ENCODE results near the gene KRTAP1-5. TPM values are rescaled to one million over a fixed set of nuclear protein-coding genes. Genes with fewer than 3 reads are reported as not detected.

Gene KRTAP1-5
- total RNA-seq, 4 donors from 2014 or later, result not detected

DNA sequence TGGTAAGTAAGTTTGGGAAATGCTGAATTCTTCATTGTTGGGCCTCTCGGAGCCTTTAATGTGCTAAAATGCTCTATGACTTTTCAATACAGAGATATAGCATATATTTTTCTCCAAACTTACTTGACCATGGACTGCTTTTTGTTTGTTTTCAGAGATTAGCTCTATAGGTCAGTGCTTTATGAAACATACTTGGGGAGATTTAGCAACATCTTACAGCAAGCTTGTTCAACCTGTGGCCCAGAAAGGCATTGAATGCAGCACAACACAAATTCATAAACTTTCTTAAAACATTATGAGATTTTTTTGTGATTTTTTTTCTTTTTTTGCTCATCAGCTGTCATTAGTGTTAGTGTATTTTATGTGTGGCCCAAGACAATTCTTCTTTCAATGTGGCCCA lies 17.1 kb downstream of the KRTAP1-5 start:
- Histone ChIP-seq H3K9me3 (no peaks in the 10 kb centered on the region), H3K4me3 (no peak overlapping the region), H3K36me3 (no peaks in the 10 kb centered on the region), H3K4me1 (peaks cover 0 to 16% (median 0%) of the 10 kb centered on the region in 3 donors), H3K27ac (no peak overlapping the region), H3K27me3 (peaks cover 0 to 4% (median 0%) of the 10 kb centered on the region in 4 donors)
- intact Hi-C loops (cut with DNase I), result no loop called here
- WGBS, 2 donors, result 76 to 95% methylated on average over 1 of the region's 1 CpG
- no peak for TF ChIP-seq POLR2A (IDR thresholded peaks at IDR 0.05)
- TF ChIP-seq, protein P1, sequence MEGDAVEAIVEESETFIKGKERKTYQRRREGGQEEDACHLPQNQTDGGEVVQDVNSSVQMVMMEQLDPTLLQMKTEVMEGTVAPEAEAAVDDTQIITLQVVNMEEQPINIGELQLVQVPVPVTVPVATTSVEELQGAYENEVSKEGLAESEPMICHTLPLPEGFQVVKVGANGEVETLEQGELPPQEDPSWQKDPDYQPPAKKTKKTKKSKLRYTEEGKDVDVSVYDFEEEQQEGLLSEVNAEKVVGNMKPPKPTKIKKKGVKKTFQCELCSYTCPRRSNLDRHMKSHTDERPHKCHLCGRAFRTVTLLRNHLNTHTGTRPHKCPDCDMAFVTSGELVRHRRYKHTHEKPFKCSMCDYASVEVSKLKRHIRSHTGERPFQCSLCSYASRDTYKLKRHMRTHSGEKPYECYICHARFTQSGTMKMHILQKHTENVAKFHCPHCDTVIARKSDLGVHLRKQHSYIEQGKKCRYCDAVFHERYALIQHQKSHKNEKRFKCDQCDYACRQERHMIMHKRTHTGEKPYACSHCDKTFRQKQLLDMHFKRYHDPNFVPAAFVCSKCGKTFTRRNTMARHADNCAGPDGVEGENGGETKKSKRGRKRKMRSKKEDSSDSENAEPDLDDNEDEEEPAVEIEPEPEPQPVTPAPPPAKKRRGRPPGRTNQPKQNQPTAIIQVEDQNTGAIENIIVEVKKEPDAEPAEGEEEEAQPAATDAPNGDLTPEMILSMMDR (IDR thresholded peaks at IDR 0.05), result no peak
- no peak for DNase-seq

- Histone ChIP-seq H3K9me3 (no peaks in the 10 kb centered on the region), H3K4me1 (peaks cover 0 to 16% (median 0%) of the 10 kb centered on the region in 3 donors), H3K27me3 (no peaks in the 10 kb centered on the region), H3K36me3 (no peaks in the 10 kb centered on the region), H3K27ac (no peak overlapping the region), H3K4me3 (no peak overlapping the region)
- intact Hi-C loops (cut with DNase I), result no loop called here
- TF ChIP-seq POLR2A (IDR thresholded peaks at IDR 0.05), result no peak
- TF ChIP-seq, protein P1 (IDR thresholded peaks at IDR 0.05), result no peak
- WGBS, 2 donors, result 31 to 36% methylated on average over 4 of the region's 4 CpGs
- DNase-seq, result no peak
Measured at GRCh38 chr17:41009301-41009760, 17.7 kb downstream of the KRTAP1-5 start.

- Histone ChIP-seq H3K27ac (no peak within 1 kb of the TSS), H3K27me3 (no peaks in the 10 kb centered on the region), H3K4me3 (no peak within 1 kb of the TSS), H3K9me3 (no peaks in the 10 kb centered on the region), H3K4me1 (peaks cover 0 to 21% (median 0%) of the 10 kb centered on the region in 3 donors), H3K36me3 (no peaks in the 10 kb centered on the region)
- TF ChIP-seq POLR2A (IDR thresholded peaks at IDR 0.05), result no peak
- TF ChIP-seq, protein P1 (IDR thresholded peaks at IDR 0.05), result no peak
- intact Hi-C loops (cut with DNase I), result no loop called here
- no peak for DNase-seq
- 82 to 86% methylated on average over 7 to 8 of the region's 8 CpGs for WGBS, 2 donors
Measured at GRCh38 chr17:41008811-41009210, 18.2 kb downstream of the KRTAP1-5 start, which contains the start of gene KRTAP3-1. Gene KRTAP3-1 (minus strand): TSS chr17:41009128. CDS start chr17:41009074, 54 bp downstream.

DNA sequence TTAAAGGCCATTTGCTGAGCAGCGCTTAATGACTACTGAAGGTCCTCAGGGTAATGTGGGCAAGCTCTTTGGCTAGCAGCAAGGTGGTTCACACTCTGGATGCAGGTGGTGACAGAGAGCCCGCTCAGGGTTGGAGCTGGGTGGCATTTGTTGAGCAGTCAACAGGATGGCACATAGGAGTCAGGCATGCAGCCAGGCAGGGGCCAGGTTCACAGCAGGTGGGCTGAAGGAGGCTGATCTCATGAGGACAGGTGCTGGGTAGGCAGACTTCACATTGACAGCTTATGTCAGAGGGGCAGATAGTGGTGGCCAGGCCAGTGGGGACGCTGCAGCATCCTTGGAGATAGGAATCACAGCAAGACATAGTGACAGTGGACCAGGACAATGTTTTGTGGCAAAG lies 22.6 kb downstream of the KRTAP1-5 start:
- Histone ChIP-seq H3K27me3 (peaks cover 0 to 13% (median 0%) of the 10 kb centered on the region in 4 donors), H3K4me3 (no peak overlapping the region), H3K4me1 (peaks cover 0 to 34% (median 4%) of the 10 kb centered on the region in 3 donors), H3K36me3 (no peaks in the 10 kb centered on the region), H3K9me3 (no peaks in the 10 kb centered on the region), H3K27ac (no peak overlapping the region)
- intact Hi-C loops (cut with DNase I), result no loop called here
- 86 to 97% methylated on average over 3 of the region's 3 CpGs for WGBS, 2 donors
- no peak for DNase-seq
- no peak for TF ChIP-seq POLR2A (IDR thresholded peaks at IDR 0.05)
- TF ChIP-seq, protein P1 (IDR thresholded peaks at IDR 0.05), result no peak

DNA sequence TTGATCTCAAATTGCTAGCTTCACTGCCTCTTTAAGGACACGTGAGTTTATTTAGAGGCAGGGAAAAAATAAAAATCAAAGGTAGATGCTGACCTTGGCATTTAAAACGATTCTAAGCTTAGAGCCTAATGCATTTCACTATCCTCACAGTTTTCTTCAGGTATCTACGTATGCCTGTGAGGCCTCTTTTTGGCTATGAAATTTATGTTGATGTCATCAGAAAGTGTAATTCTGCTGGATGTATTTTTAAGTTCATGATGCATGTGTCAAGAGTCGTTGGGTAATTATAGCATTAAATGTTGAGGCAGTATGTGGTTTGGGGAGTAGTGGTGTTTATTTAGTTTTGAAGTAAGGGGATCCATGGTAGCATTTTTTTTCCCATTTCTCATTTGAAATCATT lies 23.1 kb downstream of the KRTAP1-5 start:
- H3K27me3 ChIP-seq, result peaks cover 0 to 16% (median 0%) of the 10 kb centered on the region in 4 donors
- no peak overlapping the region for H3K4me3 ChIP-seq
- no peaks in the 10 kb centered on the region for H3K9me3 ChIP-seq
- intact Hi-C loops (cut with DNase I), result no loop called here
- H3K27ac ChIP-seq, result no peak overlapping the region
- TF ChIP-seq POLR2A (IDR thresholded peaks at IDR 0.05), result no peak
- TF ChIP-seq, protein P1 (IDR thresholded peaks at IDR 0.05), result no peak
- peaks cover 0 to 29% (median 4%) of the 10 kb centered on the region in 3 donors for H3K4me1 ChIP-seq
- DNase-seq, result no peak
- H3K36me3 ChIP-seq, result no peaks in the 10 kb centered on the region
- whole genome bisulfite sequencing, 2 donors, result 53% methylated on average over 4 of the region's 4 CpGs
